ENCODE data around the gene INO80D. TPM values are rescaled to one million over a fixed set of nuclear protein-coding genes. Genes with fewer than 3 reads are reported as not detected.

Gene INO80D
- total RNA-seq, 1 experiment from 2014 or later = 14.4 TPM

DNA sequence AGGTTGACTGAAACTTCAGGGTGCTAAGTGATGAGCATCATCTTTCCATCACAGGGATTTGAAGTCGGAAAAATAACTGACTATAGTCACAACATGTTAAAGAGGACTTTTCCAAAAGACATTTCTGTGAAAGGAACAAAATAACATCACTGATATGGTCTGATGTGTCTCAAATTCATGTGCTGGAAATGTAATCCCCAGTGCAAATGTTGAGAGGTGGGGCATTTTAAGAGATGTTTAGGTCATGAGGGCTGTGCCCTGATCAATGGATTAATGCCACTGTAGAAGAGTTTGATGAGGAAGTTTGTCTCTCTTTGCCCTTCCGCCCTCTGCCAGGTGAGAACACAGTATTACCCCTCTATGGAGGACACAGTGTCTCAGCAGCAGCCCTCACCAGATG lies 95.9 kb downstream of the INO80D start:
- intact Hi-C loops (cut with micrococcal nuclease) = no loop called here
- no peaks in the 10 kb centered on the region for H4K20me1 ChIP-seq (ENCODE audit: insufficient read depth)
- H3K27me3 ChIP-seq (ENCODE audit: insufficient read depth, low read length) = no peaks in the 10 kb centered on the region
- CTCF ChIA-PET = no interaction called here
- H3K79me2 ChIP-seq (ENCODE audit: insufficient read depth, low read length) = no peaks in the 10 kb centered on the region
- H3K4me1 ChIP-seq (ENCODE audit: control insufficient read depth in 1 of 2, insufficient read depth in 2 of 2, low read length in 2 of 2) = no peaks in the 10 kb centered on the region
- H3K9me3 ChIP-seq (ENCODE audit: control insufficient read depth in 1 of 2, insufficient read depth in 1 of 2, low read depth in 1 of 2, low read length in 2 of 2) = no peaks in the 10 kb centered on the region
- POLR2A ChIA-PET = no interaction called here
- H3K4me3 ChIP-seq (replicated peaks in 1 of 2; ENCODE audit: low read depth in 1 of 2, low read length in 2 of 2) = no peak overlapping the region
- no peaks in the 10 kb centered on the region for H3K9me2 ChIP-seq (ENCODE audit: insufficient read depth)
- no peak overlapping the region for H3K9ac ChIP-seq (ENCODE audit: low read length)
- H3K36me3 ChIP-seq (ENCODE audit: control insufficient read depth in 1 of 2, insufficient read depth in 2 of 2, low read length in 2 of 2) = no peaks in the 10 kb centered on the region
- ATAC-seq = no peak
- TF ChIP-seq RAD21 (IDR thresholded peaks at IDR 0.05; ENCODE audit: low read depth) (no peak), YY1 (IDR thresholded peaks at IDR 0.05; ENCODE audit: extremely low read depth, insufficient replicate concordance, low read depth, low read length) (no peak), ZBTB33 (IDR thresholded peaks at IDR 0.05; ENCODE audit: extremely low read depth, insufficient replicate concordance, low read length) (no peak), SIN3A (IDR thresholded peaks at IDR 0.05; ENCODE audit: low read depth) (no peak), POLR2A (IDR thresholded peaks at IDR 0.05; ENCODE audit: borderline replicate concordance, extremely low read depth, insufficient read depth, insufficient read length) (no peak), EGR1 (IDR thresholded peaks at IDR 0.05; ENCODE audit: low read depth) (no peak), EZH2 (IDR thresholded peaks at IDR 0.05) (no peak), FOSL1 (IDR thresholded peaks at IDR 0.05; ENCODE audit: low read depth) (no peak)
- TF ChIP-seq, protein P1, sequence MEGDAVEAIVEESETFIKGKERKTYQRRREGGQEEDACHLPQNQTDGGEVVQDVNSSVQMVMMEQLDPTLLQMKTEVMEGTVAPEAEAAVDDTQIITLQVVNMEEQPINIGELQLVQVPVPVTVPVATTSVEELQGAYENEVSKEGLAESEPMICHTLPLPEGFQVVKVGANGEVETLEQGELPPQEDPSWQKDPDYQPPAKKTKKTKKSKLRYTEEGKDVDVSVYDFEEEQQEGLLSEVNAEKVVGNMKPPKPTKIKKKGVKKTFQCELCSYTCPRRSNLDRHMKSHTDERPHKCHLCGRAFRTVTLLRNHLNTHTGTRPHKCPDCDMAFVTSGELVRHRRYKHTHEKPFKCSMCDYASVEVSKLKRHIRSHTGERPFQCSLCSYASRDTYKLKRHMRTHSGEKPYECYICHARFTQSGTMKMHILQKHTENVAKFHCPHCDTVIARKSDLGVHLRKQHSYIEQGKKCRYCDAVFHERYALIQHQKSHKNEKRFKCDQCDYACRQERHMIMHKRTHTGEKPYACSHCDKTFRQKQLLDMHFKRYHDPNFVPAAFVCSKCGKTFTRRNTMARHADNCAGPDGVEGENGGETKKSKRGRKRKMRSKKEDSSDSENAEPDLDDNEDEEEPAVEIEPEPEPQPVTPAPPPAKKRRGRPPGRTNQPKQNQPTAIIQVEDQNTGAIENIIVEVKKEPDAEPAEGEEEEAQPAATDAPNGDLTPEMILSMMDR (IDR thresholded peaks at IDR 0.05 in 2 of 3, conservative IDR thresholded peaks at IDR 0.05 in 1 of 3; ENCODE audit: borderline replicate concordance in 1 of 3, insufficient read depth in 1 of 3, low read depth in 2 of 3, low read length in 2 of 3) = no peak
- H3K4me2 ChIP-seq (ENCODE audit: low read length) = no peak overlapping the region
- no peak overlapping the region for H2AFZ ChIP-seq (ENCODE audit: low read depth, low read length, poor library complexity, severe bottlenecking)
- no peak overlapping the region for H3K27ac ChIP-seq (ENCODE audit: low read depth, low read length)
- no peak for DNase-seq (ENCODE audit: low read depth, low spot score)
- no TSS peak for BruUV-seq (replicated peaks)
- RAD21 ChIA-PET (ENCODE audit: low non-redundant PET in 1 of 2, low total read pairs in 2 of 2, uncharacterized antibody in 2 of 2, unreplicated experiment in 2 of 2) = no interaction called here

Measured in HCT116 (cell line).